ENCODE results near the gene TNFRSF1A. TPM values are rescaled to one million over a fixed set of nuclear protein-coding genes. Genes with fewer than 3 reads are reported as not detected.

Gene TNFRSF1A
- total RNA-seq, 2 donors from 2014 or later, result 91.1 to 168 TPM

- Histone ChIP-seq H3K27me3 (replicated peaks; ENCODE audit: insufficient read depth) (no peaks in the 10 kb centered on the region), H3K9me3 (no peaks in the 10 kb centered on the region), H3K27ac (peak overlapping the region; percentile 94 to 97), H3K36me3 (peaks cover 16 to 26% of the 10 kb centered on the region in 2 donors), H3K4me1 (replicated peaks) (peaks cover 40% of the 10 kb centered on the region), H3K4me3 (peak overlapping the region; percentile 22 to 30)
- peak; percentile 71 for DNase-seq (ENCODE audit: low spot score)
- WGBS, result 1% methylated on average over 11 of the region's 11 CpGs
- TF ChIP-seq POLR2A (IDR thresholded peaks at IDR 0.05) (no peak), POLR2AphosphoS5 (IDR thresholded peaks at IDR 0.05) (no peak), CTCF (IDR thresholded peaks at IDR 0.05) (peak; percentile 28 to 66 (median 50))
- intact Hi-C loops (cut with DNase I), result loop anchor here (2.0 kb wide), 1 partner anchor 49 kb away; the partner anchor contains the start of gene LTBR
These were observed 6.3 kb downstream of the TNFRSF1A start for GRCh38 chr12:6335451-6336078.

GRCh38 chr12:6334940-6335450, 6.9 kb downstream of the TNFRSF1A start:
- no peak for TF ChIP-seq CTCF (IDR thresholded peaks at IDR 0.05)
- TF ChIP-seq POLR2AphosphoS5 (IDR thresholded peaks at IDR 0.05), result peak; percentile 39
- TF ChIP-seq POLR2A (IDR thresholded peaks at IDR 0.05), result no peak
- peak overlapping the region; percentile 94 to 97 for H3K27ac ChIP-seq
- intact Hi-C loops (cut with DNase I), result no loop called here
- peaks cover 16 to 31% of the 10 kb centered on the region in 2 donors for H3K36me3 ChIP-seq
- peaks cover 40% of the 10 kb centered on the region for H3K4me1 ChIP-seq (replicated peaks)
- peak overlapping the region in 1 of 2 donors; percentile 30 for H3K4me3 ChIP-seq
- H3K9me3 ChIP-seq, result no peaks in the 10 kb centered on the region
- WGBS, result 18% methylated on average over 13 of the region's 13 CpGs
- H3K27me3 ChIP-seq (replicated peaks; ENCODE audit: insufficient read depth), result no peaks in the 10 kb centered on the region
- no peak for DNase-seq (ENCODE audit: low spot score)

GRCh38 chr12:6334359-6334758, 7.5 kb downstream of the TNFRSF1A start:
- intact Hi-C loops (cut with DNase I), result no loop called here
- H3K27ac ChIP-seq, result peak overlapping the region; percentile 94 to 97
- peaks cover 40% of the 10 kb centered on the region for H3K4me1 ChIP-seq (replicated peaks)
- TF ChIP-seq POLR2AphosphoS5 (IDR thresholded peaks at IDR 0.05) (no peak), POLR2A (IDR thresholded peaks at IDR 0.05) (no peak), CTCF (IDR thresholded peaks at IDR 0.05) (no peak)
- no peak overlapping the region for H3K4me3 ChIP-seq
- H3K36me3 ChIP-seq, result peaks cover 19 to 38% of the 10 kb centered on the region in 2 donors
- no peaks in the 10 kb centered on the region for H3K9me3 ChIP-seq
- WGBS, result 68% methylated on average over 5 of the region's 5 CpGs
- no peak for DNase-seq (ENCODE audit: low spot score)
- H3K27me3 ChIP-seq (replicated peaks; ENCODE audit: insufficient read depth), result no peaks in the 10 kb centered on the region

GRCh38 chr12:6333566-6333965, 8.3 kb downstream of the TNFRSF1A start:
- Histone ChIP-seq H3K4me1 (replicated peaks) (peaks cover 37% of the 10 kb centered on the region), H3K9me3 (no peaks in the 10 kb centered on the region), H3K4me3 (no peak overlapping the region), H3K27me3 (replicated peaks; ENCODE audit: insufficient read depth) (no peaks in the 10 kb centered on the region), H3K36me3 (peaks cover 24 to 43% of the 10 kb centered on the region in 2 donors), H3K27ac (peak overlapping the region in 1 of 2 donors; percentile 97)
- TF ChIP-seq POLR2A (IDR thresholded peaks at IDR 0.05) (no peak), CTCF (IDR thresholded peaks at IDR 0.05) (no peak), POLR2AphosphoS5 (IDR thresholded peaks at IDR 0.05) (no peak)
- intact Hi-C loops (cut with DNase I), result no loop called here
- WGBS, result 85% methylated on average over 9 of the region's 9 CpGs
- no peak for DNase-seq (ENCODE audit: low spot score)

GRCh38 chr12:6333029-6333428, 8.8 kb downstream of the TNFRSF1A start:
- peaks cover 34% of the 10 kb centered on the region for H3K4me1 ChIP-seq (replicated peaks)
- peaks cover 24 to 46% of the 10 kb centered on the region in 2 donors for H3K36me3 ChIP-seq
- intact Hi-C loops (cut with DNase I), result no loop called here
- no peak for TF ChIP-seq POLR2A (IDR thresholded peaks at IDR 0.05)
- TF ChIP-seq CTCF (IDR thresholded peaks at IDR 0.05), result no peak
- no peak for TF ChIP-seq POLR2AphosphoS5 (IDR thresholded peaks at IDR 0.05)
- no peak for DNase-seq (ENCODE audit: low spot score)
- no peak overlapping the region for H3K27ac ChIP-seq
- no peaks in the 10 kb centered on the region for H3K27me3 ChIP-seq (replicated peaks; ENCODE audit: insufficient read depth)
- no peaks in the 10 kb centered on the region for H3K9me3 ChIP-seq
- H3K4me3 ChIP-seq, result no peak overlapping the region
- 78% methylated on average over 9 of the region's 9 CpGs for WGBS
